NCI-H1417 (cell line): ENCODE data around the gene MARCHF5.
"Not testable (repeated sequence)": the region's sequence is repeated elsewhere in the genome, so short reads cannot be mapped to it uniquely, and the experiment has no call there.

Experiments used
- DNase-seq, 3 experiments: peaks; one replicate each; lab custom pipeline; 2025; lab: John Stamatoyannopoulos, UW

The MARCHF5 gene

GRCh38 chr10:92387289-92387940, 96.4 kb downstream of the MARCHF5 start:
- DNase-seq: no peak

DNA sequence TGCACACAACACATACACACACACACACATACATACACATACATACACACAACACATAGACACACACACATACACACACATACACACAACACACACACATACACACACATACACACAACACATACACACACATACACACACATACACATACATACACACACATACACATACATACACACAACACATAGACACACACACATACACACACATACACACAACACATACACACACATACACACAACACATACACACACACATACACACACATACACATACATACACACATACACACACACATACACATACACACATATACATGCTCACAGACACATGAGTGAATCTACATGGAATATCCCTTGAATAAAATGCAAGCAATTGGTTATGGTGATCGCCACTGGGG, 102.2 kb downstream of the MARCHF5 start:
- not testable (repeated sequence) for DNase-seq

DNA sequence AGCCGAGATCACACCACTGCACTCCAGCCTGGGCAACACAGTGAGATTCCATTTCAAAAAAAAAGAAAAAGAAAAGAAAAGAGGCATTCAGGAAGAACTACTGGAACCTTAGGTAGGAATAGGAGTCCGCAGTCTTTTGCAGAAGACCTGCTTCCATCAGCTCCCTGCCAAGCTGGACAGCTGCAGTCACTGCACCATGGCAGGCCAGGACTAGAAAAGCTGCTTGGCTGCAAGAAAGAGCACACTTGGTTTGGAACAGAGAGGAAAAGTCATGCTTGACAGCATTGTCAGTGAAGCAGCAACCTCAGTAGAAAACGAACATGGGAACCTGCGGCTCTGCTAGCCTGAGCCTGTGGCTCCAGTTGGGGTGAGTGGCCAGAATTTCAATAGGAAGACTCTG, 104.3 kb downstream of the MARCHF5 start:
- DNase-seq: peak in 1 of 3 experiments; percentile 35

DNA sequence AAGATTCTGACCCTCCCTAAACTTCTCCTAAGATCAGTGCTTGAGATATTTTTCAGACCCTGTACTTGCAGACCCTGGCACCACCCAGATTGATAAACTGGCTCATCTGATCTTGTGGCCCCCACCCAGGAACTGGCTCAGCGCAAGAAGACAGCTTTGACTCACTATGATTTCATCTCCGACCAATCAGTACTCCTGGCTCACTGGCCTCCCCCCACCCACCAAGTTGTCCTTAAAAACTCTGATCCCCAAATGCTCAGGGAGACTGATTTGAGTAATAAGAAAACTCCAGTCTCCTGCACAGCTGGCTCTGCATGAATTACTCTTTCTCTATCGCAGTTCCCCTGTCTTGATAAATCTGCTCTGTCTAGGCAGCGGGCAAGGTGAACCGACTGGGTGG, 111.3 kb downstream of the MARCHF5 start:
- not testable (repeated sequence) for DNase-seq
